ACC112 (cell line): ENCODE measurements around the gene CDX2.
"Not testable (repeated sequence)": the region's sequence is repeated elsewhere in the genome, so short reads cannot be mapped to it uniquely, and the experiment has no call there.

ENCODE experiments used
- H2AFZ ChIP-seq: fragments of 200-600 bp; sonication (generic); one replicate; pipeline ENCODE4 v1.6.0; 2017; ENCODE audit warnings: antibody characterized with exemption, low read length; ENCODE audit not compliant: unreplicated experiment
- H3K27ac ChIP-seq: fragments of 200-600 bp; sonication (generic); 2 replicates; pipeline ENCODE4 v1.5.1; 2014; ENCODE audit warnings: low read depth, mild to moderate bottlenecking, antibody characterized with exemption, low read length, moderate library complexity
- H3K27me3 ChIP-seq: fragments of 200-600 bp; sonication (generic); 2 replicates; pipeline ENCODE4 v1.6.1; 2014; ENCODE audit warnings: mild to moderate bottlenecking, antibody characterized with exemption, low read length, moderate library complexity, mixed read lengths; ENCODE audit not compliant: insufficient read depth
- H3K36me3 ChIP-seq: fragments of 200-600 bp; sonication (generic); 2 replicates; pipeline ENCODE4 v1.6.1; 2016; ENCODE audit warnings: mild to moderate bottlenecking, antibody characterized with exemption, low read length, moderate library complexity, mixed read lengths; ENCODE audit not compliant: insufficient read depth
- H3K4me1 ChIP-seq: fragments of 200-600 bp; sonication (generic); one replicate; pipeline ENCODE4 v1.6.1; 2016; ENCODE audit warnings: low read length, mixed read lengths; ENCODE audit not compliant: insufficient read depth, unreplicated experiment, control insufficient read depth
- H3K4me3 ChIP-seq: fragments of 200-600 bp; sonication (generic); 2 replicates; pipeline ENCODE4 v1.5.1; 2014; ENCODE audit warnings: mild to moderate bottlenecking, low read depth, low read length
- H3K79me2 ChIP-seq: fragments of 200-600 bp; sonication (generic); one replicate; pipeline ENCODE4 v1.6.0; 2016; ENCODE audit warnings: low read length; ENCODE audit not compliant: control insufficient read depth, unreplicated experiment, insufficient read depth

CDX2 gene

GRCh38 chr13:27964206-27964605, 4.9 kb downstream of the CDX2 start:
- not testable (repeated sequence) for H3K79me2 ChIP-seq, H3K4me3 ChIP-seq, H2AFZ ChIP-seq, H3K36me3 ChIP-seq, H3K4me1 ChIP-seq, H3K27ac ChIP-seq
- H3K27me3 ChIP-seq = peaks cover 100% of the 10 kb centered on the region

- Histone ChIP-seq H3K79me2 (no peaks in the 10 kb centered on the region), H3K27ac (no peak overlapping the region), H3K4me1 (no peaks in the 10 kb centered on the region), H3K27me3 (peaks cover 100% of the 10 kb centered on the region), H3K4me3 (no peak overlapping the region), H2AFZ (no peak overlapping the region), H3K36me3 (no peaks in the 10 kb centered on the region)
Observed at GRCh38 chr13:27963491-27963890, 5.6 kb downstream of the CDX2 start.

GRCh38 chr13:27962982-27963381, 6.1 kb downstream of the CDX2 start:
- Histone ChIP-seq H3K4me1 (no peaks in the 10 kb centered on the region), H3K27ac (no peak overlapping the region), H3K27me3 (peaks cover 100% of the 10 kb centered on the region), H3K4me3 (no peak overlapping the region), H2AFZ (no peak overlapping the region), H3K79me2 (no peaks in the 10 kb centered on the region), H3K36me3 (no peaks in the 10 kb centered on the region)

- H3K27me3 ChIP-seq = peaks cover 98% of the 10 kb centered on the region
- H3K36me3 ChIP-seq = no peaks in the 10 kb centered on the region
- H3K4me3 ChIP-seq = no peak overlapping the region
- no peak overlapping the region for H2AFZ ChIP-seq
- H3K79me2 ChIP-seq = no peaks in the 10 kb centered on the region
- H3K4me1 ChIP-seq = no peaks in the 10 kb centered on the region
- no peak overlapping the region for H3K27ac ChIP-seq
Observed at GRCh38 chr13:27962128-27962841, 6.8 kb downstream of the CDX2 start.

- Histone ChIP-seq H3K27ac (no peak overlapping the region), H2AFZ (no peak overlapping the region)
Observed at GRCh38 chr13:27961227-27962085, 7.7 kb downstream of the CDX2 start.

GRCh38 chr13:27960362-27961226, 8.5 kb downstream of the CDX2 start:
- Histone ChIP-seq H3K27me3 (peaks cover 96% of the 10 kb centered on the region), H3K36me3 (no peaks in the 10 kb centered on the region), H3K27ac (no peak overlapping the region), H3K4me1 (no peaks in the 10 kb centered on the region), H2AFZ (no peak overlapping the region), H3K79me2 (no peaks in the 10 kb centered on the region), H3K4me3 (peak overlapping the region; percentile 55)

More at GRCh38 chr13:27961227-27962085, 7.7 kb downstream of the CDX2 start:
- H3K79me2 ChIP-seq = no peaks in the 10 kb centered on the region
- H3K4me1 ChIP-seq = no peaks in the 10 kb centered on the region
- no peaks in the 10 kb centered on the region for H3K36me3 ChIP-seq
- peak overlapping the region; percentile 55 for H3K4me3 ChIP-seq
- H3K27me3 ChIP-seq = peaks cover 96% of the 10 kb centered on the region

GRCh38 chr13:27959976-27960361, 9.1 kb downstream of the CDX2 start:
- no peaks in the 10 kb centered on the region for H3K4me1 ChIP-seq
- H3K79me2 ChIP-seq = no peaks in the 10 kb centered on the region
- H3K4me3 ChIP-seq = peak overlapping the region; percentile 55; the same call in 1 of the 2 replicates
- no peak overlapping the region for H3K27ac ChIP-seq
- no peaks in the 10 kb centered on the region for H3K36me3 ChIP-seq
- H2AFZ ChIP-seq = no peak overlapping the region
- H3K27me3 ChIP-seq = peaks cover 96% of the 10 kb centered on the region

- Histone ChIP-seq H3K27ac (no peak overlapping the region), H3K27me3 (peaks cover 96% of the 10 kb centered on the region), H2AFZ (no peak overlapping the region), H3K4me1 (no peaks in the 10 kb centered on the region), H3K4me3 (no peak overlapping the region), H3K36me3 (no peaks in the 10 kb centered on the region), H3K79me2 (no peaks in the 10 kb centered on the region)
Observed at GRCh38 chr13:27956576-27957300, 12.4 kb downstream of the CDX2 start.

GRCh38 chr13:27955014-27955591, 14.0 kb downstream of the CDX2 start:
- H3K4me1 ChIP-seq = no peaks in the 10 kb centered on the region
- H3K36me3 ChIP-seq = no peaks in the 10 kb centered on the region
- no peak overlapping the region for H3K27ac ChIP-seq
- no peaks in the 10 kb centered on the region for H3K79me2 ChIP-seq
- H2AFZ ChIP-seq = no peak overlapping the region
- H3K27me3 ChIP-seq = peaks cover 88% of the 10 kb centered on the region
- H3K4me3 ChIP-seq = no peak overlapping the region
